SW 1271 (cell line): ENCODE results near the gene DIAPH3.

Source experiments
- DNase-seq, 2 experiments: peaks; one replicate each; lab custom pipeline; 2025; lab: John Stamatoyannopoulos, UW

The DIAPH3 gene

DNA sequence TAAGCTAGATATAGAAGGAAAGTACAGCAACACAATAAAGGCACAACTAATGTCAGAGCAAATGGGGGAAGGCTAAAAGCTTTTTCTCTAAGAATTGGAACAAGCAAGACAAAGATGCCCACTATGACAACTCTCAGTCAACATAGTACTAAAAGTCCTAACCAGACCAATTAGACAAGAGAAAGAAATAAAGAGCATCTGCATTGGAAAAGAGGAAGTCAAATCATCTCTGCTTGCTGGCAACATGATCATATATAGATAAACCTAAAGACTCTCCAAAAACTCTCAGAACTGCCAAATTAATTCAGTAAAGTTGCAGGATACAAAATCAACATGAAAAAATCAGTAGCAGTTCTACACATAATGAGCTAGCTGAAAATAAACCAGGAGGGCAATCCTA, 542.0 kb downstream of the DIAPH3 start:
- no peak for DNase-seq
